GM19023 (cell line): ENCODE data around the gene BCL2.

Source experiments
- ATAC-seq: cut with Tn5 transposase; IDR thresholded peaks from one replicate; pipeline ENCODE4 v1.9.1; 2021; ENCODE audit warnings: mild to moderate bottlenecking, moderate library complexity; ENCODE audit not compliant: unreplicated experiment

Gene BCL2

DNA sequence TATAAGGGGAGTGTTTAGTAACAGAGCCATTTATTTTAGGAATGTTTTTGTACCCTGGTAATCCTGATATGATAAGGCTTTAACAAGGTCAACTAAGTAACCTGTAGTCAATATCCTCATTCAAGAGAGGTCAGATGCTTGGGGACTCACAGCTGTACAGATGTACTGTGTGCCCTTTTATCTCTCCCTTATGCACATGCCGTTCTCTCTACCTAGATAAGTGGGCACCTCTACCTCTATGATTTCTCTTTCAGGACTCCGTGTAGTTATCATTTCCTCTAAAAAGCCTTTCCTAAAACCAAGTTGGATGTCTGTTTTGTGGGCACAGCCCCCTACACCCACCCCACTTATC lies 132.4 kb downstream of the BCL2 start:
- no peak for ATAC-seq

DNA sequence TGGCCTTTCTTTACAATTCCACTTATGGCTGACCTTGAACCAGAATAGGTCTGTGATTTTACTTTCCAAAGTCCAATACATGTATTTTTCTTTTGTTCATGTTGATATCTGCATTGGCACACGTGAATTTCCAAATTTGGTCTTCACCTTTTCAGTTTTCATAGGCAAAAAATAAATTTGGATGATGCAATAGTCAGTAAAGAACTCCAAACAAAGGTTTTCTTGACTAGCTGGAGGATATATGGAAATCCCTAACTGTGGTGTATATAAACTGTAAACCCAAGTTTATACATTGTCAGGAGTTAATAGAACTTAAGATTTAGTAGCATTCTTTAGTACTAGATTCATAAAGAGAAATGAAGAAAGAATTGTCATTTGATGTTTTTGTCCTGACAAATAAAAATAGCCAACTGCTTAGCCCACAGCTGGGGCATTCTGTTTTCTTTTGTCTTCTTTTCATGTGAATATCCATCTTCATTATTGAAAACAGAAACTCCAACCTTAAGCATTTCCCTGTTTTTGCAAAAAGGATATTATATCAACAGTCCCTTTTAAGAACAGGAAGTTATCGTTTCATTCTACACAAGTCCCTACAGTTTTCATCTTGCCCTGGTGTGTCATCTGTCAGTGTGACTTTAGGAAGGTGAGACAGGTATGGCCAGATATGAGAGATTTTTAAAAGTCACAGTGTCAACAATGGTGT lies 132.9 kb downstream of the BCL2 start:
- no peak for ATAC-seq

DNA sequence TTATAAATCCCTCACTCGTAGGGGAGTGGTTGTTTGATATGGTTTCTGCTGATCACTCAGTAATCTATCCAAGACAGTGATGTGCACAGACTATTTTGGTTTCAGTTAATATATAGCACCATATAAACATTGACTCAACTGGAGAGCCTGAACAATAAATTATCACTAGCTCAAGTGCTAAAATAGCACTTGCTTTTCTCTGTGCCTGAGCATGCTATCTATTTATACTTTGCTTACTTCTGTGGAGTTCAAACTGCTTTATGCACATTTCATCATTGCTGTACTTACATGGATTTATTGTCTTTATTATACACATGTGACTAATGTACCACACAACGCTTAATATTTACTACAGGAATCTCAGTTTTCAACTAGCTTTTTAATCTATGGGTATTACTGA lies 133.6 kb downstream of the BCL2 start:
- no peak for ATAC-seq

DNA sequence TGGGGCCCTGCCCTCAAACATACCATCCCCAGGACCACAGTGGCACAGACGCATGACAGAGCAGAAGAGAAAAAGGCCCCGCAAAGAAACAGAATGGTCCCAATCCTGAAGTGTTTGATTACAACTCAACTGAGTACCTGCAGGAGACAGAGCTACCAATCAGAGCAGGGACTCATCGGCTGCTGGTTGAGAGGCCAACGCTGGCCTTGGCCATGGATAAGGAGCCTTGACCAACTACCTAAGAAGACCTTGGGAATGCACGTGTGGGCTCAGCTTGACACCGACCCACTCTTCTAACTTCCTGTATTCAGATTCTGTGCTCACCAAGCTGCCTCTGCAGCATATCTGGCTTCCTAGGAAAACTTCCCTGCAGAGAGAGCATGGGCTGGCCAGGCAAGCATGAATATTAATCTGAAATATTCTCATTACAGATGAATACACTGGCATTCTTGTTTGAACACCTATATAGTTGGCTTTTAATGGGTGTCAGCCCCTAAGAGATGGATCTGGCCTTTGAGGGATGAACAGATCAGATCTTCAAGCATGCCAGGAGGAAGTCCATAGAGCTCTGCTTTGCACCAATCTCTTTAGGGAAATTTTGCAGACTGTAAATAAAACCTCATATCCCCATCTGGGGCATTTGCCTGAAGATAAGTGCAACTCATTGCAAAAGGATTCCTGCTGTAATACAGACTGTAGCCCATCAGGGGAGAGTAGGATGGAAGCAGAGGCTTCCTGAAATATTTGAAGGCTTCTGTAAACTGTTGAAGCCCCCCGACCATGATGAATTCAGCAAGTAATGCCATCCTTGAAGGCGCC lies 135.4 kb downstream of the BCL2 start:
- no peak for ATAC-seq

DNA sequence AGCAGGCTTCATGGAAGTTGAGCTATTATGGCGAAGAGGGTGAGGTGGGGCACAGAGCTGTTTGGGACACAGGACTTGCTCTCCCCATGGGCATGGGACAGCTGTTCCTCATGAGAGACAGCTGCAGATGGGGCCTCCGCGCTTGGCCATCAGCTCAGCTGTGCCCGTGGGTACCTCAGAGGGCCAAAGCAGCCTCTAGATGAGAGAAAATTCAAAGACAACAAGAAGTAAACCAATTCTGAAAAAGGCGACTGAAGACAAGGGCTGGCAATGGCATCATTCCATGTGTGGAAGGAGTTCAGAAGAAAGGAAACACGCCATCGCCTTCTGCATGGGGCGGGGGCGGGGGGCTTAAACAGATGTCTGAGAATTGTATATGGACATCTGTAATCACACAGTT lies 136.2 kb downstream of the BCL2 start:
- ATAC-seq = no peak

DNA sequence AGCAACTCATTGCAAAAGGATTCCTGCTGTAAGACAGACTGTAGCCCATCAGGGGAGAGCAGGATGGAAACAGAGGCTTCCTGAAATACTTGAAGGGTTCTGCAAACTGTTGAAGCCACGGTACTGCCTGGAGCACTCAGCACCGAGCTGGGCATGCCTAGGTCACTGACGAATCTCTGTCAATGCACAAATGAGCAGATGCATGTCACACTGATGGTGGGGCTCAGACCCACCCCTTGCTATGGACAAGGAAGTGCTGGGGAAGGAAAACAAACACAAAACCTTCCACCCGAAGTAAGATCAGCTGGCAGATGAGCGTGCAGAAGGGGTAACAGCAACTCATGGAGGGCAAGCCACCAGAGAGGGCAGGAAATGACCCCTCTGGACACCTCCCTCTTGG lies 136.7 kb downstream of the BCL2 start:
- ATAC-seq = no peak

DNA sequence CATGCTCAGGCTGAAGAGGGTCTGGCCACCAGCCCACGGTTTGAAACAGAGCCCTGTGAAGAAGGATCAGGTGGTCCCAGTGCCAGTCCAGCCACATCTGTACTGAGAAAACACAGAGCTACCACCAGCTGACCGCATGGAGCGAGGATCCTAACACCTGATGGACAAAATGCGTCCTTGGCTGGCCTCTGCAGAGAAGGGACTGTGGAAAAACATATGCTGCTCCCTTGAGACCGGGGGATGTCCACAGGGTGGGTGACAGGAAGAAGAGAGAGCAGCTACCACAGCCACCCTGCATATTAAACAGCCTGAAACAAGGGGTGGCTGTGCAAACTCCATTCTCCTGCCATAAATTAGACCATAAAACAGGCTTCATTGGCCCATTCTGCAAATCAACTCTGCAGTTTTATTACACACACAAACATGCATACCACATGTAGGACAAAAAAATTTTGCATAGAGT lies 137.2 kb downstream of the BCL2 start:
- no peak for ATAC-seq

DNA sequence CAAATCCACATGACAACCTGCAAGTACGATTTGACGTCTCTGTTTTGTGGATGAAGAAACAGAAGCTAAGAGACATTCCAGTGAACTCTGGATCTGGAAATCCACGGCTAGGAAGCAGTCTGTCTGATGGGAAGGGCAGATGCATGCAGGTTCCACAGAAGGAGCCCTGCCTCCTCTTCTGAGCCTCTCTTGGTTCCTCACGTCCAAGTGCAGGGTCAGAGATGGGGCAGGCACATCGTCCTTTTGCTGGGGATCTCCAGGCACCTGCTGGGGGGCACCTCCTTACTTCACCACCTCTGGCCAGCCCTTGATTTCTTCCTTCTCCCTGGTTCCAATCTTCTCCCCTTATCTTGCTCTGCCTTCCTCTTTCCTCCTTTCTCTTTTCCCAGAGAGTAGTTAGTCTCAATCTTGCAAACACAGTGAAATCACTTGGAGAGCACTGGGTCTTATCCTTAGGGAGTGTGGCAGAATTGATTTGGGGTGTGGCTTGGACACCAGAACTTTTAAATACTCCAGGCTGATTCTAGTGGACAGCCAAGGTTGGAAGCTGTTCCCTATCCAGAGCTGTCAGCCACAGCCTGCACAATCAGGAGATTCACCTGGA lies 137.8 kb downstream of the BCL2 start:
- ATAC-seq = no peak

DNA sequence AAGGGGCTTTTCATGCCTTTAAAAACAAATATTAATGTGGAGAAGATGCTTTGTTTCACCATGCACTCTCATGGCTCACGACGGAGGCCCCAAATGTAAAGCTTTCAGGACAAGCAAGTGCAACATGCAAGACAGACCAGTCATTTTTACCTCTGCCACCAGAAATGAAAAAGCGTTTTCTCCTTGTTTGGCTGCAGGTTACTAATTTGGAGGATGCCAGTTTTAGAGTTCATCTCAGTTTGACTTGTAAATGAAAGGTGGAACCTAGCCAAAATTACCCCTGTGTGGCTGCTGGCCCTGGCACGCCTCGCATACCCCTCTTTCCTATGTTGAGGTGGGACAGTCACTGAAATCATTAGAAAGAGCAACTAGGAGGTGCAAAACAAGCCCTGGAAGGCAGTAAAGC lies 138.6 kb downstream of the BCL2 start:
- ATAC-seq = peak; percentile 52

DNA sequence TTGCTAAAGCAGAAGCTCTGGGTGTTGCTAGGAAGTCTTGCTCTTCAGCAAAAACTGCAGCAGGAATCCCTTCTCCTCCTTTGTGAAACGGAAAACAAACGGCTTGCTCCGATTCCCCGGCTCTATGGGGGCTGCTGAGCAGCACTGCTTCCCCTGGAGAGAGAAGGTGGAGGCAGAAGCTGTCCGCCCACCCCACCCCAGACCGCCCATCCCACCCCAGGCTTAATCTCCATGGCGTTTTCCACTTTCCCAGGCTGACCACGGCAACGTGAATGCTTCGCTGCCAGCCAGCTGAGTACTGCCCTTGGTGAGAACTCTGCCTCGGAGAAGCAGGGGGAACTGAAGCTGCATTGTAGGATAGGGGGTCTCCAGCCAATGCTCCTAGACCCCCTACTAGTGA lies 139.2 kb downstream of the BCL2 start:
- no peak for ATAC-seq

DNA sequence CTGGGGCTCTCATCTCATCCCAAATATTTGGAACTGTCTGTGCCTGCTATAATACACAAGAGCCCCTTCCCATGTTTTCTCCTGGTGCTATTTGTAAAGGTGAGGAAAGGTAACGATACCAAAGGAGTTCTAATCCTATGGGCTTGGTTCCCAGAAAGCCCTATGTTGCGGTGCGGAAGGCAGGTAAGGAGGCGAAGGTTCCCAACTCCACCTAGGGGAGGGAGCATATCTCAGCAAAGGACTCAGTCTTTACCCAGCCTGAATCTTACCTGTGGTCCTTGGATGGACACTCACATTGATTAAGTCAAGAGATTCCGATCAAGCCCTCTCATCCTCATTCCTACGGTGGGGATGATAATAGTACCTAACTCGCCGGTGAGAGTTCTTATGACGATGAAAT lies 140.1 kb downstream of the BCL2 start:
- no peak for ATAC-seq

DNA sequence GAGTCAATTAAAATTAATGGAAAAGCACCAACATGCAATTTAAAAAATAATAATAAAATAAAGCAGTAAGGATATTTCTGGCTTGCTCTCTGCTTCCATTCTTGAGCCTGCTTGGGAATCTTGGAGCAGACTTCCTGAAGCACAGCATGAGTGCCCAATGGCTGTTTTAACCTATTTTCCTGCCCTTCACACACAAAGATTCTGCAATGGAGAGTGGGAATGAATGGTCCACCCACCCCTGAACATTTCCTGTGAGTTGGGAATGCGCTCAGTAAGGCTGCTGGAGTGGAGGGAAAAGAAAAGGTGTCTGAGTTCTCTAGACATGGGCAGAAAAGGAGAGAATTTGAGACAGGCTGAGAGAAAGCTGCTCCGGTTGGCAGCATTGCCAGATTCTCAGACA lies 140.6 kb downstream of the BCL2 start:
- ATAC-seq = no peak

DNA sequence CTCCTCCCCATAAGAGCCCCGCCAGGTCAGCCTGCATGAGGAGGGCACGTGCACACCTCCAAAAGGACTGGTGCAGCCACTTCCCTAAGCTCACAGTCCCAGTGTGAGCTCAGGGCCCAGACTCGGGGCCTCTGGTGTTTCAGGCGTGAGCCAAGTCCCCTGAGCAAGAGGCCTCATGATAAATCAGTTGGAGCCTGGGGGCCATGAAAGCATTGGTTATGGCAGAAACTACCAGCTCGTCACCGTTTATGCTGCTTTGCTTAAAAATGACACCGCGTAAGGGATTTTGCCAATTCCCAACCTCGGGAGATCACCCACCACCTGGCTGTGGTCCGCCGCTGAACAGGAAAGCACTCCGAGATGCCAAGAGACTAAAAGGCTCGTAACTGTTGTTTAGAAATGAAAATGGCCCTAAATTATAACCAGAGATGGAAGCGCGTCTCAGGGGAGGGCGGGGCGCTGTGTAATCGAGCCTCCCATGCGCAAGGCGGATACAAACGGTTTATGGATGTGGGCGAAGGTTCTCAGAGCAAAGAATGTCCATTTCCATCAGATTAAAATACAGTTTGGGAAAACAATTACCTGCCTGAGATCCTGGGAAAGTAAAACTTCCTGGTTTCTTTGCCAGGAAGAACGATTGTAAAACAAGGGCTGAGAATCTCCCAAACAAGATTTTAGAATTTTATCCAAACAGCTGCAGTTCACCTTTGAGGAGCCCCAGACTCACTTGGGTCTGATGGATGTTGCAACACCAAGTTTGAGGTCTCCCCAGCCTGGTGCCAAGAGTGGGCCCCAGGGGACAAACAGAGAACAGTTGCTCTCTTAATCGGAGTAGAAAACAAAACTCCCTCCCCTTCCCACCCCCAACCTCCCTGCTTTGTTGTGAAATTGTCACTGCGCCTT lies 141.4 kb downstream of the BCL2 start:
- ATAC-seq = no peak

DNA sequence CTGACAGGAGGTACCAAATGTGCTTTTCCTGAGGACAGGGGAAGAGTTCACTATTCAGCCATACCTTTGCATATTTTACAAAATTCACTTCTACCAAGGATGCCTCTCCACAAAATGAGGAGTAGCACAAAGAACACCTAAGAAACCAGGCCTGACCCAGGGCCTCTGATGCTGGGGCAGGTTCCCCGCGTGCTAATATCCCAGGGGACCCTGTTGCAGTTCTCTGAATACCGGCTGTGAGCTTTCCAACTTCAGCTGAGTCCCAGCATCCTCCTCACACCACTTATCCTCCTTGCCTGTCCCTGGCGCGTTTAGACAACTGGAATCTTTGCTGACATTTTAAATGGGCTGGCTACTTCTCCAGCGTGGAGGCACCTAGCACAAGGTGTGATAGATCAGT lies 142.3 kb downstream of the BCL2 start:
- ATAC-seq = no peak

DNA sequence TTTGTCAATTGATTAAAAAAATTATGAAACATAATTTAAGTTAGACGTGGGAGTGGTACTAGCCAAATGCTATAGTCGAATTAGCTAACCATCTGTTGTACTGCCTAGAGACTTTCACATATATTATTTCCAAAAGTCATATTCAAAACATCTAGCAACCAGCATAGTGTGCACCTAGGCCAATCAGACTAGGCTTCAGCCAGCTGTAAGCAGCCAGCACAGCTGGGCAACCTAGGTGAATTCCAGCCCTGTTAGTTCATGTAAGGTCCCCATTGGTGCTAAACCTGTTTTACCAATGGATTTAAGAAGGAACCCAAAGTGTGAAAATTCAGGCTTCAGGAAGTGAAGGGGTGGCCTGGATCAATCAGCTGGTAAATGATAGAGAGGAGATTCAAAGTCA lies 144.3 kb downstream of the BCL2 start:
- peak; percentile 67 for ATAC-seq

DNA sequence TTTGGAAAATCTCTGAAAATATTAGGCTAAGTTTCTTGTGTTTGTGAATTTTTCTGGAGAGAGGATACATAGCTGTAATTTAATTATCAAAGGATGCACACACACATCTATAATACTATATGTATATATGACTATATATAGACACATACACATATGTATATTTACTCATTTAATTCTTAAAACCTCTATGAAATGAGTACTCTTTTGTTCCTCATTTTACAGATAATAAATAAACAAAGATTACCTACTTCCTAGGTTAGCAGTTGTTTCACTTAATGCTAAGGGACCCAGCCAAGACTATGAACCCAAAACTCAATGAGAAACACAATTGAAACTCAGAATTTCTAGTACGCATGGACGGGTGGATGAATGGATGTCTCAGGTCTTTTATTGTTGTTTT lies 145.6 kb downstream of the BCL2 start:
- no peak for ATAC-seq

DNA sequence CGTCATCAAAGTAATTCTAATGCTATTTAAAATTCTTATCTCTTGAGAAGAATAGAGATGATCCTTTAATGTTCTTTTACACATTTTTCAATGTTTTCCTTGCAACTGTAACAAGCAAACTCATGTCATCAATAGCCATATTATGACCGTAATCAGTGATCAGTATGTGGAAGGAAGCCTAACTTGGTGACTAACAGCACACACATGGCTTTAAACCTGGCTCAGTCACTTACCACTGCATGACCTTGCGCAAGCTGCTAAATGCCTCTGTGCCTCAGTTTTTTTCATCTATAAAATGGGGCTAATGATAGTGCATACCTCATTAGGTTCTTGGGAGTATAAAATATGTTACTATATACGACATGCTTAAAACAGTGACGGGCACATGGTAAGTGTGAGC lies 149.7 kb downstream of the BCL2 start:
- no peak for ATAC-seq

DNA sequence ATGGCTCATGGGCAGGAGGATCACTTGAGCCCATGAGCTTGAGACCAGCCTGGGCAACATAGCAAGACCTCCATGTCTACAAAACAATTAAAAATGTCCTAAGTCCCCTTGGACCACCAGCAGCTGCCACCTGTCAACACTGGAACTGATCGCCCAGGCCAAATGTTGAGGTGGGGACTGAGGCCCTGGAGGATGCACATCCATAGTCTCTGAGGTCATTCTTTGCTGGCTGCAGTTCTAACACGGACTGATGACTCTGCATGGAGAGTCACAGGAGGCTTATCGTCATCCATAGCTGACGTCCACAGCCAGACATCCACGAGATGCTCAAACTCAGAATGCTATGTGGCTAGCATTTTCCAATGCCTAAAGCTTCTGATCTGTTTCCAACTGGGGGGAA lies 151.3 kb downstream of the BCL2 start:
- no peak for ATAC-seq

DNA sequence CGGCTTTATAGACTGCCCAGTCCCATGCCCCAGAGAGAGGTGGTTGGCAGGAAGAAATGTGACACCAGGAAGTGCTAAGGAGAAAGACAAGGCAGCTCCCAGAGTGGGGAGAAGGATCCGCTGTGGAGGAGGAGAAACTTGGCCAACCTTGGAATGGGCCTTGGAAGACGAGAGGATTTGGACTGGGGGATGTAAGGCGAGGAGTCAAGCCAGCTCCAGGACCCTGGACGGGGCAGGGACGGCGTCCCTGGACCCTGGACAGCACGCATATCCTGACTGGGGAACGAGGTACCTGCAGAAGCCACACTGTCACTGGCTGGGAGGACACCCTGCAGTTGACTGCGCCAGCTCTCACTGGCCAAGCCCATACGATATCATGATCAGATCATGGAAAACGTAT lies 153.4 kb downstream of the BCL2 start:
- ATAC-seq = no peak

DNA sequence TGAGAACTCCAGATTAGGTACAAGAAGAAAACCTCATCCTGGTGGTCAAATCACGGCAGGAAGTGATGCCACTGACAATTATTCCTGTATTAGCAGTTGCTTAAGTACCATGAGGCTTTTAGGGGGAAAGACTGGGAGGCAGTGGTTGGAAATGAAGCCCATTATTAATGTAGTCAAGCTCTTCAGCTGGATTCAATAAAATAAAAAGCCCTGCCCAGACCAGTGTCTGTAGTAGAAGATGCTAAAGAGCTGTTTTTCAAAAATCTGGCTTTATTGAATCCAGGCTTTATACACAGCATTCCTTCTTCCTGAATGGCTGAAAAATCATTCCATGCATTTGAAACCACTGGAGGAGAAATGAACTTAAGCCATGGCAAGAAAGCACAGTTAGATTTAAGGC lies 155.2 kb downstream of the BCL2 start:
- no peak for ATAC-seq
